Panc1 (cell line): ENCODE results near the gene GC. TPM values are rescaled to one million over a fixed set of nuclear protein-coding genes. Genes with fewer than 3 reads are reported as not detected.

Experiments
- ATAC-seq: fragments of 200-7000 bp; cut with Tn5 transposase; 2 replicates; pipeline ENCODE4 v1.9.1; 2020; ENCODE audit warnings: mild to moderate bottlenecking, moderate library complexity
- BruUV-seq: library from RNA; stranded (reverse); fragments of 400-500 nt; replicated peaks from 2 replicates; lab custom pipeline; 2021; lab: Mats Ljungman, UMichigan
- CTCF ChIA-PET: fragments of 300-600 bp; sonication (Branson Sonifier 250); formaldehyde crosslinking; loops from one replicate; lab custom pipeline; 2022; ENCODE audit warnings: antibody characterized with exemption; lab: Charles Lee
- POLR2A ChIA-PET: fragments of 300-600 bp; sonication (Branson Sonifier 250); formaldehyde crosslinking; loops from one replicate; lab custom pipeline; 2022; ENCODE audit warnings: antibody characterized with exemption; lab: Charles Lee
- DNase-seq: peaks from one replicate; pipeline ENCODE4 v3.0.0-alpha.2; 2010; ENCODE audit warnings: low read depth, low spot score
- H3K27ac ChIP-seq: 2 replicates; pipeline ENCODE4 v1.5.1; 2011; ENCODE audit warnings: mild to moderate bottlenecking, low read length, inconsistent platforms
- H3K27me3 ChIP-seq: fragments of 200-500 bp; sonication (Bioruptor generic); 2 replicates; pipeline ENCODE4 v1.6.0; 2014; ENCODE audit warnings: low read length, inconsistent platforms; ENCODE audit not compliant: control insufficient read depth, insufficient read depth
- H3K36me3 ChIP-seq: fragments of 200-500 bp; sonication (Bioruptor generic); 2 replicates; pipeline ENCODE4 v1.5.1; 2014; ENCODE audit warnings: inconsistent platforms, mild to moderate bottlenecking, low read length, moderate library complexity; ENCODE audit not compliant: control insufficient read depth, insufficient read depth
- H3K4me1 ChIP-seq: 2 replicates; pipeline ENCODE4 v1.5.1; 2011; ENCODE audit warnings: inconsistent platforms, mild to moderate bottlenecking, low read length, moderate library complexity; ENCODE audit not compliant: control insufficient read depth, insufficient read depth
- H3K4me3 ChIP-seq, 2 experiments: 2 replicates each; pipeline ENCODE4 v1.5.1; 2011 to 2012; ENCODE audit warnings: low read depth in 2 of 2, low read length in 2 of 2, mild to moderate bottlenecking in 2 of 2, inconsistent platforms in 1 of 2, moderate library complexity in 1 of 2
- H3K9me3 ChIP-seq: fragments of 200-500 bp; sonication (Bioruptor generic); 2 replicates; pipeline ENCODE4 v1.5.1; 2014; ENCODE audit warnings: low read depth, mild to moderate bottlenecking, inconsistent platforms, low read length, moderate library complexity; ENCODE audit not compliant: control insufficient read depth, insufficient read depth
- POLR2AphosphoS5 ChIP-seq: IDR thresholded peaks from 2 replicates; pipeline ENCODE4 v1.6.1; 2012; ENCODE audit warnings: mild to moderate bottlenecking, low read depth, low read length, moderate library complexity
- SIN3A ChIP-seq: IDR thresholded peaks from 2 replicates; pipeline ENCODE4 v1.6.1; 2012; ENCODE audit warnings: low read depth, mild to moderate bottlenecking, low read length, moderate library complexity, borderline replicate concordance; ENCODE audit not compliant: insufficient read depth
- TCF7L2 ChIP-seq: IDR thresholded peaks from 2 replicates; pipeline ENCODE4 v1.6.1; 2011; ENCODE audit warnings: mild to moderate bottlenecking, low read depth, low read length, inconsistent platforms
- in situ Hi-C: cut with HindIII; loops from 2 replicates; pipeline ENCODE4 v1.10.0; 2016; ENCODE audit warnings: low sequenced_read_pairs, low pct_unique_long_range_greater_than_20kb
- intact Hi-C: fragments of 100-400 bp; cut with micrococcal nuclease; formaldehyde crosslinking; loops from one replicate; pipeline ENCODE4 v1.10.0; 2022; ENCODE audit not compliant: unreplicated experiment
- total RNA-seq: library from RNA; stranded (reverse); gene quantifications from one replicate; pipeline ENCODE4 v1.2.1, GENCODE V29; 2021; ENCODE audit not compliant: unreplicated experiment
- TF ChIP-seq, protein P1 (sequence below): fragments of 450-650 bp; IDR thresholded peaks from 2 replicates; pipeline ENCODE4 v1.5.1; 2017; ENCODE audit warnings: mild to moderate bottlenecking
- TF ChIP-seq, protein P2 (sequence below), 2 experiments: IDR thresholded peaks; 2 replicates each; pipeline ENCODE4 v1.6.1; 2011 to 2012; ENCODE audit warnings: low read depth in 2 of 2, control low read depth in 1 of 2, low read length in 1 of 2, mild to moderate bottlenecking in 1 of 2, moderate library complexity in 1 of 2; ENCODE audit not compliant: insufficient read depth in 1 of 2

The GC gene
- total RNA-seq, 1 experiment from 2014 or later, result 0.31 TPM

DNA sequence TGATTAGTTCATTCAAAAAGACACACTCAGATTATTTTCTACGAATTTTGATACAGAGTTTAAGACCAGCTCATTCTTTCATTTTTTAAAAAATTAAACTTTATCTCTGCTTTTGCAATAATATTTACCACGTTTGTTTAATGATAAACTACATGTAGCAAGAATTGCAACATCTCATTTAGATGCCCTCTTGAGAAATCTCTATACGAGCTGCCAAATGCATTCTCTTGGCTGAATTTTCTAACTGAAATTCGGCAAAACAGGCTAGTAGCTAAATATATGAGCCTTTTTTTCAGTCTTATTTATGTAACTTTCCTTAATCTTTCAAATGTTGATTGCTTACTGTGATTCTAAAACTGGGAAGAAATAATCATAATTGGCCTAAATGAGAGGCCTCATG is 2.1 kb upstream of the GC start:
- ATAC-seq (no peak), DNase-seq (no peak)
- H3K9me3 ChIP-seq, result no peaks in the 10 kb centered on the region
- H3K36me3 ChIP-seq, result no peaks in the 10 kb centered on the region
- ChIA-PET POLR2A (no interaction called here), CTCF (no interaction called here)
- no peaks in the 10 kb centered on the region for H3K27me3 ChIP-seq
- intact Hi-C loops, result no loop called here
- no TSS peak for BruUV-seq
- in situ Hi-C loops, result no loop called here
- no peak overlapping the region for H3K27ac ChIP-seq
- H3K4me3 ChIP-seq, result no peak overlapping the region
- TF ChIP-seq, protein P1, sequence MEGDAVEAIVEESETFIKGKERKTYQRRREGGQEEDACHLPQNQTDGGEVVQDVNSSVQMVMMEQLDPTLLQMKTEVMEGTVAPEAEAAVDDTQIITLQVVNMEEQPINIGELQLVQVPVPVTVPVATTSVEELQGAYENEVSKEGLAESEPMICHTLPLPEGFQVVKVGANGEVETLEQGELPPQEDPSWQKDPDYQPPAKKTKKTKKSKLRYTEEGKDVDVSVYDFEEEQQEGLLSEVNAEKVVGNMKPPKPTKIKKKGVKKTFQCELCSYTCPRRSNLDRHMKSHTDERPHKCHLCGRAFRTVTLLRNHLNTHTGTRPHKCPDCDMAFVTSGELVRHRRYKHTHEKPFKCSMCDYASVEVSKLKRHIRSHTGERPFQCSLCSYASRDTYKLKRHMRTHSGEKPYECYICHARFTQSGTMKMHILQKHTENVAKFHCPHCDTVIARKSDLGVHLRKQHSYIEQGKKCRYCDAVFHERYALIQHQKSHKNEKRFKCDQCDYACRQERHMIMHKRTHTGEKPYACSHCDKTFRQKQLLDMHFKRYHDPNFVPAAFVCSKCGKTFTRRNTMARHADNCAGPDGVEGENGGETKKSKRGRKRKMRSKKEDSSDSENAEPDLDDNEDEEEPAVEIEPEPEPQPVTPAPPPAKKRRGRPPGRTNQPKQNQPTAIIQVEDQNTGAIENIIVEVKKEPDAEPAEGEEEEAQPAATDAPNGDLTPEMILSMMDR, result no peak
- TF ChIP-seq POLR2AphosphoS5 (no peak), TCF7L2 (no peak), SIN3A (no peak)
- TF ChIP-seq, protein P2, sequence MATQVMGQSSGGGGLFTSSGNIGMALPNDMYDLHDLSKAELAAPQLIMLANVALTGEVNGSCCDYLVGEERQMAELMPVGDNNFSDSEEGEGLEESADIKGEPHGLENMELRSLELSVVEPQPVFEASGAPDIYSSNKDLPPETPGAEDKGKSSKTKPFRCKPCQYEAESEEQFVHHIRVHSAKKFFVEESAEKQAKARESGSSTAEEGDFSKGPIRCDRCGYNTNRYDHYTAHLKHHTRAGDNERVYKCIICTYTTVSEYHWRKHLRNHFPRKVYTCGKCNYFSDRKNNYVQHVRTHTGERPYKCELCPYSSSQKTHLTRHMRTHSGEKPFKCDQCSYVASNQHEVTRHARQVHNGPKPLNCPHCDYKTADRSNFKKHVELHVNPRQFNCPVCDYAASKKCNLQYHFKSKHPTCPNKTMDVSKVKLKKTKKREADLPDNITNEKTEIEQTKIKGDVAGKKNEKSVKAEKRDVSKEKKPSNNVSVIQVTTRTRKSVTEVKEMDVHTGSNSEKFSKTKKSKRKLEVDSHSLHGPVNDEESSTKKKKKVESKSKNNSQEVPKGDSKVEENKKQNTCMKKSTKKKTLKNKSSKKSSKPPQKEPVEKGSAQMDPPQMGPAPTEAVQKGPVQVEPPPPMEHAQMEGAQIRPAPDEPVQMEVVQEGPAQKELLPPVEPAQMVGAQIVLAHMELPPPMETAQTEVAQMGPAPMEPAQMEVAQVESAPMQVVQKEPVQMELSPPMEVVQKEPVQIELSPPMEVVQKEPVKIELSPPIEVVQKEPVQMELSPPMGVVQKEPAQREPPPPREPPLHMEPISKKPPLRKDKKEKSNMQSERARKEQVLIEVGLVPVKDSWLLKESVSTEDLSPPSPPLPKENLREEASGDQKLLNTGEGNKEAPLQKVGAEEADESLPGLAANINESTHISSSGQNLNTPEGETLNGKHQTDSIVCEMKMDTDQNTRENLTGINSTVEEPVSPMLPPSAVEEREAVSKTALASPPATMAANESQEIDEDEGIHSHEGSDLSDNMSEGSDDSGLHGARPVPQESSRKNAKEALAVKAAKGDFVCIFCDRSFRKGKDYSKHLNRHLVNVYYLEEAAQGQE (IDR thresholded peaks at IDR 0.05; ENCODE audit: insufficient read depth in 1 of 2, low read depth in 2 of 2, low read length in 1 of 2), result no peak
- H3K4me1 ChIP-seq, result no peaks in the 10 kb centered on the region

DNA sequence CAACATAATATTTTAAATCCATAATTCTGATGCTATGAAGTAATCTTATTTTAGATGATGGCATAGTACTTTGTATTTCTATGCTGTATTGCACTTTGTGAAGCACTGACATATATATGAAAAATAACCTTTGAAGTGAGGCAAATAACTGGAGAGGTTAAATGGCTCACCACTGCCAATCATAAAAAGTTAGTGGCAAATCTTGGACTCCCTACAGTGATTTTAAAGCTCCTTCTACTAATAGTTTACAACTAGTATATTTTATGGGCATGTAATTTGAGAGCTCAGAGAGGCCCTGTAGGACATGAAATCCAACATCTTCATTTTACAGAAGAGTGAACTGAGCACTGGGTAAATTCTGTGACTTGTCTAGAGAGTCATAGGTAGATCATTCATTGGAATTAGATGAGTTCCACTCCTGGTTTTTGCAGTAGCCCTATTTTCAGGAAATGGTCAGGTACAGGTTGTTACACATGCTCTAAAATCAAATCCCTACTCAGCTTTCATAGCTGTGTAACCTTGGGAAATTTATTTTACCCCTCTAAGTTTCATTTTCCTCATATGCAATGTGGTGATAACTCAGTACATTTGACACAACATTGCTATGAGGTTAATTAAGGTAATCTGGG is 804 bp upstream of the GC start:
- no peaks in the 10 kb centered on the region for H3K4me1 ChIP-seq
- no peak for DNase-seq
- intact Hi-C loops, result no loop called here
- no TSS peak for BruUV-seq
- TF ChIP-seq SIN3A (no peak), POLR2AphosphoS5 (no peak), TCF7L2 (no peak)
- TF ChIP-seq, protein P1, result no peak
- TF ChIP-seq, protein P2 (IDR thresholded peaks at IDR 0.05; ENCODE audit: insufficient read depth in 1 of 2, low read depth in 2 of 2, low read length in 1 of 2), result no peak
- H3K27me3 ChIP-seq, result no peaks in the 10 kb centered on the region
- POLR2A ChIA-PET, result no interaction called here
- H3K27ac ChIP-seq, result no peak overlapping the region
- no peaks in the 10 kb centered on the region for H3K36me3 ChIP-seq
- H3K4me3 ChIP-seq, result no peak overlapping the region
- ATAC-seq, result no peak
- CTCF ChIA-PET, result no interaction called here
- H3K9me3 ChIP-seq, result no peaks in the 10 kb centered on the region
- in situ Hi-C loops, result no loop called here
